GM20431 (cell line): Measurements from ENCODE around the gene PTPMT1.

Experiments used
- in situ Hi-C: fragments of 300-500 bp; cut with MseI, MboI; formaldehyde crosslinking; loops from one replicate; pipeline ENCODE4 v1.15.0; 2020; ENCODE audit warnings: low sequenced_read_pairs; ENCODE audit not compliant: unreplicated experiment

Gene PTPMT1

DNA sequence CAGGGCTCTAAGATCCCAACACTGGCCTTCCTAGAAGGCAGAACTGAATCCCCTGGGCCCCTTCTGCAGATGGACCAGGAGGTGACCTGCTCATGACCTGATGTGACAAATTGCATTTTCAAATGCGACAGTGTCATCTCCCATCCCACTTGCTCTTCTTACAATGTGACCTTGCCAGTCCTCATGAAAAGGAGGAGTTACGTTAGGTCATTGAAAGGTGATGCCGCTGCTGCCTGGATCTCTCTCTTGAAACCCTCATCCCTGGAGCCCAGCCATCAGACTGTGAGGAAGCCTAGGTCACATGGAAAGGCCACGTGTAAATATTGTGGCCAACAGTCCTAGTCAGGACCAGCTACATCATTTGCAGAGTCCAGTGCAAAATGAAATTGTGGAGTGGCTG is 34.5 kb downstream of the PTPMT1 start:
- in situ Hi-C loops = no loop called here

DNA sequence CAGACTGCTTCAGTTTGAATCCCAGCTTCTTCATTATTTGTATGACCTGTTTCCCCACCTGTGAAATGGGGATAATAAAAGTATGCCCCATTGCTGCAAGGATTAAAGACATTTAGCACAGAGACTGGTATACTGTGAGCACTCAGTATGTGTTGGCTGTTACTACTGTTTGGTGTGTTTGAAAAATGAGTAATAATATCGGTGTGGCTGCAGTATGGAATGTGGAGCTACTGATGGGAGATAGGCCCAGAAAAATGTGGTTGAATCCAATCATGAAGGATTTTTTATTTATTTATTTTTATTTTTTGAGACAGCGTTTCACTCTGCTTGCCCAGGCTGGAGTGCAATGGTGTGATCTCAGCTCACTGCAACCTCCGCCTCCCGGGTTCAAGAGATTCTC is 37.9 kb downstream of the PTPMT1 start:
- in situ Hi-C loops = no loop called here

DNA sequence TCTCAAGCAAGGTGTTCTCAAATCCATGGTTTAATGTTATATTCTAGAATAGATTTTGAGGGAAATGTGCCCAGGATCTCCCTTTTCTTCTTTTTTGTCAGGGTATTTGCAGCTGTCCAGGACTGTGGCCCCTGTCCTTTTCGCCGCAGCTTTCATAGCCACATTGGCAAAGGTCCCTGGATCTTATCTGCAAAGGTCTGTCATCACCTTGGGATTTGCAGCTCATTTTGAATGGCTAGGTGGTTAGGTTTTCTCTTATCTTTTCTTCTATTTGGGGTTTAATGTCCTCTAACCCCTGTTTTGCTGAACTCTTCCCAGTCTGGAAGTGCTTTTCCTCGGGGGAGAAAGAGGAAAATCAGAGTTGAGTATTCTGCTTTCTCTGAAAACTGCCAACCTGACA is 40.5 kb downstream of the PTPMT1 start:
- in situ Hi-C loops = no loop called here

DNA sequence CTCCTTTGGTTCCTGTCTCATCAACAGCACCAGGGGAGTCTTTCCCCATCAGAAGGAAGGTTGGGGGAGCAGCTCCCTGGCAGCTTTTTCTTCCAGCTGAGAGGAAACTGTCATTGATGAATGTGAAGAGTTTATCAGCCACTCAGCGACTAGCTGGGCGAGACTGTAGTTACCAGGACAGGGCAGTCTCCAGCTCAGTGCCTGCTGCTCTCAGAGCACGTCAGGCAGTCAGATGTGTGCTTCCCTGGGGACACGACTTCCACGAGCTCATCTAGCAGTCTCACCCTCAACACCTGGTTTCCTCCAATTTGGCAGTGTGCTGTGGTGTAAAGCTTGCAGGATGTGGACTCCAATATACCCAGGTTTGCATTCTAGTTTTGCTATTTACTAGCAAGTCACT is 41.3 kb downstream of the PTPMT1 start:
- in situ Hi-C loops = no loop called here

DNA sequence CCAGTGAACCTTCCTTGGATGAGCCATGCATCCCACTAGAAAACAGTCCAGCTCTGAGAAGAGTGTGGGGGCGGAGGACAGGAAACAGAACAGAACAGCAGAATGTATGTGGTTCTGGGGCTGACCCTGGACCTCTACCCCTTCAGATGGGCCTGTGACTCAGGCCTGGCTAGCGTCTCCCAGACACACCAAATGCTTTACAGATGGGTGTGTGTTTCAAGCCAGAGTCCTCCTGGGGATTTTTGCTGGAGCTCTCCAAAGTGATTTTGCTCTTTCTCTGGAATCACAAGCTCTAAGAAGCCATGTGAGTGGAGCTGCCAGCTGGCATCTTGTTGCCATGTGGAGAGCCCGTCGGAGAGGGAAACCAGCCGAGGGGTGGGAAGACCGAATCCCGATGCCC is 42.0 kb downstream of the PTPMT1 start:
- in situ Hi-C loops = no loop called here

DNA sequence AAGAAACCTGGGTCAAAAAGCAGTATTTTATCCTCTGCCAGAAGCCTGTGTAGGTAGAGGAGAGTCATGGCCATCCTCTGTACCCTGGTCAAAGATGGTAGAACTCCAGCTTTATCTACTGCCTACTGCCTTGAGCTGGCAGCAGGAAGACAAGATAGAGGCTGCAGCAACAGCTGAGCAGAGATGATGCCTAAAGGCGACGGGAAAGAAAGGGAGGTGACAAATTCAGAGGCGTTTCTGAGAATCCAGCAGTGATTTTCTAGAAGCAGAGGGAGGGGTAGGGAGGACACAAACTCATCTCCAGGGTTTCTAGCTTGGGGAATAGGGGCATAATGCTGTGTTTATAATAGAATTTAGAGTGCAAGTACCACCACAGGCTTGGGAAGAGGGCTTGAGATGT is 44.3 kb downstream of the PTPMT1 start:
- in situ Hi-C loops = no loop called here

DNA sequence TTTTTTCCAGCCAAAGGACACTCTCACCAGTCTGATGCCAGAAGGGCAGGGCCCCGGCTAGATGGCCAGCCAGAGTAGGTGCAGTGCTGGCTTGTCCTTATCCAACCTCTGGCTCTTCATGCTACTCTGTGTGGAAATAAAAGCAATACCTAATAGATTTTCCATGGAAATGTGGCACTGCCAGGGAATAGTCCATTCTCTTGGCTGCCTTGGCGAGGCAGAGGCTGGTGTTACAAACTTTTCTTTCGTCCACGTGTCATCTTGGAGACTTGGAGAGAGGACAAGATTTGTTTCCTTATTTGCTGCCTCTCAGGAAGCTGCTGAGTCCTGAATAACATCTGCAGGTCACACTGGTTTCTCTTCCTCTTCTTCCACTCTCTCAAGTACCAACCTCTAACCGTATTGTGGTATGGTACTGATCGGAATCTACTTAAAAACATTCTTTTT is 46.0 kb downstream of the PTPMT1 start:
- in situ Hi-C loops = no loop called here

DNA sequence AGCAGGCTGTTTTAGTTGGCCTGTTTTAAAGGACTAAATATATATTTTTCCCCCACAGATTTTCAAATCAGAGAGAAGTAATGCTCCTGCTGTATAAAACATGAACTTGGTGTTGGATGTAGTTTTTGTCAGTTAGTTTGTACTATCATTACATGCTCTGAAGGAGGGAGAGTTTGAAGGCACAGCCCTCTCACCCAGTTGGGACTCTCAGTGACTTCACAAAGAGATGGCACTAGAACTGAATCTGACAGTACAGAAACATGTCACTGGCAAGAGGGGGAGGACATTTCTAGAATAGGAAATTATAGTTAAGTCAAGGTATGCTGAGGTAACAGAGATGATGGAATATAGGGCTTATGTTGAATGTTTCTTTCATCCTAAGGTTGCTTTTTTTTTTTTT is 49.9 kb downstream of the PTPMT1 start:
- in situ Hi-C loops = no loop called here

DNA sequence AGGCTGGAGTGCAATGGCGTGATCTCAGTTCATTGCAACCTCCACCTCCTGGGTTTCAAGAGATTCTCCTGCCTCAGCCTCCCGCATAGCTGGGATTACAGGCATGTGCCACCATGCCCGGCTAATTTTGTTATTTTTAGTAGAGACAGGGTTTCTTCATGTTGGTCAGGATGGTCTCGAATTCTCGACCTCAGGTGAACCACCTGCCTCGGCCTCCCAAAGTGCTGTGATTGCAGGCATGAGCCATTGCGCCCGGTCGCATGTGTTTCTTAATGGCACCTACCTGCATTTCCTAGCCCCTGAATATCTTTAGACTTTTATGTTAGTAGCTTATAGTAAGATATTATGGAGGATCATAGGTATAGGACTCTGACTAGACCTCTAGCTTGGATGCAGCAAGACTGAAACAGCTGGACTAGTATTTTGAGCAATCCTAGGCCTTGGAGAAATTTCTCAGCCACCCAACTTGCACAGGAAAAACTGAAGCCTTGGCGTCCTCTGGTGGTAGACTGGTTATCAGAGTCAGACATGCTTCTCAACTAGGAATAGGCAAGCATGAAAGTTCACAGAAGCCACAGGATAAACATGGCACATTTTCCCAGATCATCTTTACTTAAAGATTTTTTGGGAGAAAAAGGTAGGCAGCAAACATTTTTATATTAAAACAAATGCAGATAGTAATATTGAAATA is 51.5 kb downstream of the PTPMT1 start:
- in situ Hi-C loops = no loop called here

DNA sequence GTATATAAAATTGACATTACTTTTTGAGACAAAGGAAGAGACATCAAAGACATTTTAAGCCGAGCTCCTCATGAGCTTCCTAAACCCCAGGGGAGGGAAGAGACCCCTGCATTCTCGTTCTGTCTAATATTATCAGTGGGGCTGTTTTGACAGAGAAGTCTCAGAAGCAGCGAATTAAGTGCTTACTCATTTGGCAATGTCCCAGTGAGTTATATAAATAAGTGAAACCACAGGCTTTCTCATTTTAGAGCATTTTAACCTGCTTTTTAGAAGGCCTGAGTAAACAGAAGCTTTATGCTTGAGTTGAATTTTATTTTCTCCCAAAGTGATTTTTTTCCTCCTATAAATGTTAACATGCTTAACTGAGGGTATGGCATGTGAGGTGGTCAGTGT is 52.0 kb downstream of the PTPMT1 start:
- in situ Hi-C loops = no loop called here

DNA sequence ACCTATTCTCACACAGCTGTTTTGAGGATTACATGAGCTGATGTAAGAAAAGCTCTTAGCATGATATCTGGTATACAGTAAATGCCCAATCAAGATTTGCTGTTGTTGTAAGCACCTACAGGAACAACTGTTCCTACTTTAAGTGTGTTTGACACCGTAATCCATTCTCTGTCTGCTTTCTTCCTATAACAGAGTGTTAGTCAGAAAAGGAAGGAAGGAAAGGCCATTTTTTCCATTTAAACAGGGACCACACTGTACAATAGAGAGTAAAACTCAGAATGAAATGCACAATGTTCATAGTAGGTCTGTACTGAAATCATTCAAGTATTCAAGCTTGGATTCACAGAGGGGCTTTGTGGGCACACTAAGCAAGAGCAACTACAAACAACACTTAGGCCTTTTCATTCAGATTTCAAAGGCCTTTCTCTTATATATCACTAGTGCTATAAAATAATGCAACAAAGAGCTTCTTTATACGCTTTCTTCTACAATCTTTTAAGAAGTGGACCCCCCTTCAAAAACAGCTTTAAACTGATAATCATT is 55.5 kb downstream of the PTPMT1 start:
- in situ Hi-C loops = no loop called here
